Camera-type eye (tissue), 1 donor: ENCODE measurements around the gene CDK16. TPM values are rescaled to one million over a fixed set of nuclear protein-coding genes. Genes with fewer than 3 reads are reported as not detected.

ENCODE experiments used
- total RNA-seq: library from RNA; depleted of rRNA; stranded (reverse); fragments of >200 nt; gene quantifications from one replicate; pipeline ENCODE4 v1.2.3, GENCODE V29; 2014

The CDK16 gene
- 87.1 TPM for total RNA-seq

DNA sequence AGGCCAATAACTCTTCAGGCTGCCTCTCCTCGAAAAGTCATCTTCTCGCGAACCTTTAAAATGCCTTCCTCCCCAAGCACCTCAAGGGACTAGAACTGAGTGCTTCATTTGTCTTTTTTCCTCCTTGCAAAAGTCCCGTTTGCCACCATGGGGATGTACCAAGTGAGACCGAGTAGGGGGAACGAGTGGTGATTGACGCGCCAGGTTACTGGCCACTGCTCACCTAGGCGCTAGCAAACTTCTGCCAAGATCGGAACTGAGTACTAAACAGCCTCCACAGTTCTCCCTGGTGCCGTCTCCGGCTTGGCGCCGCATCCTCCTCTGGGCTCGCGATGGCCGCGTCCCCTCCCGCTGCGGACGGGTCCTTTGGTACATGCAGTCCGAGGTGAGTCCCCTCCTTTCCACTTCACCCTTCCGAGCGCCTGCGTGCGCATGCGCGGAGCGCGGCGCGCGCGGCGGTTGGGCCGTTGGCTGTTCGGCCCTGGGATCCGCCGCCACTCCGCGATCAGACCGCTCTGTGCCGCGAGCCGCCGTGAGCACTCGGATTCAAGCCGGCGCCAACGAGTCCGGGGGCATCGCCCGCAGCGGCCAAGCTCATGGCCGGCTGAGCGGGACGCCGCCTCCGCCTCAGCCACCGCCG is at the start of gene CDK16:
TSS of gene CDK16 (plus strand) at position 402 of the 640 bp plus-strand sequence. CDS start 4,877 bp downstream, outside the sequence.

DNA sequence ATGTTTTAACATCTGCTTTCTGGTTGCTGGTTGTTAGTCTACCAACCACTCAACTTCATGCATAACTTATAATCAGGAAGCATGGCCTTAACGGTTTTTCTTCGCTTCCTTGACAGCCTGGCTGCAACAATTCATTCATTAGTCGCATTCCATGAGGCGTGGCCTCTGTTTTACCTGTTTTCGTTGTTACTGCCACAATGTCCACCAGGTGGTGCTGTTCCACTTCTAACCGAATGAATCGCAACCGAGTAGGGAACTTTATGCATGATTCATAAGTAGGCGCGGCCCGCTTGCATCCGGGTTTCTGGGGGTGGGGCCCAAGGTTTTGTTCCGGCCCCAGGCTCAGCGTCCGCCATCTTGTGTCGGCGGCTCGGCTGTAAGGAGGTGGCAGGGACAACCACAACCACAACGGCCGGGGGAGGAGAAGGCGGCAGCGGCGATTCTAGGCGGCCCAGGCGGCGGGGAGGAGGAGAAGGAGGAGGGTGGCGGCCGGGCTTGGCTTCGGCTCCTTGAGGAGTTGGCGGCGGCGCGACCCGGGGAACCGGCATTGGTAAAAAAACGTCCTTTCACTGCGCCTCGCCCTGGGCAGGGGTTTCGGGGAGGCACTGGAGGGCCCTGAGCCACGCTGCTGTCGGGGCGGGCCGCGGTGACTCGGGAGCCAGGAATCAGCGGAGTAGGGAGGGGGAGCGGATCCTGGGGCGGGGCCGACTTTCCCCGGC is 24.8 kb upstream of the CDK16 start, which contains the start of gene UBA1:
TSS of gene UBA1 (plus strand) at position 355 of the 719 bp plus-strand sequence. CDS start 4,974 bp downstream, outside the sequence.

DNA sequence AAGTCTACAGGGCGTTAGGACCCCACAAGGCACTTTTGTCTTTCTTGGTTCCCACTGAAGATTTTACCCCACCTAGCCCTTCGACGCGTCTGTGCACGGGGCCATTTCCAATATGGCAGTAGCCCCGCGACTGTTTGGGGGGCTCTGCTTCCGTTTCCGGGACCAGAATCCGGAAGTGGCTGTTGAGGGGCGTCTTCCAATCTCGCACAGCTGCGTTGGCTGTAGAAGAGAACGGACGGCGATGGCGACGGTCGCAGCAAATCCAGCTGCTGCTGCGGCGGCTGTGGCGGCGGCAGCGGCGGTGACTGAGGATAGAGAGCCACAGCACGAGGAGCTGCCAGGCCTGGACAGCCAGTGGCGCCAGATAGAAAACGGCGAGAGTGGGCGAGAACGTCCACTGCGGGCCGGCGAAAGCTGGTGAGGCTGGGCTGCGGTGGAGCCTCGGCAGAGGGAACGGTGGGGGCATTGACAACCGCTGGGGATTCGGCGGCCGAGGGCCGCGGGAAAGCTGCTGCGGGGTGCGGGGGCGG is 14.4 kb downstream of the CDK16 start, which contains the start of gene USP11:
TSS of gene USP11 (plus strand) at position 207 of the 530 bp plus-strand sequence. CDS start at position 242, 35 bp downstream.

Other genes starting within 250 kb of the CDK16 start
- 11.4 TPM for gene RGN, start 140.2 kb upstream of the CDK16 start, total RNA-seq
- gene NDUFB11, start 74.0 kb upstream of the CDK16 start, total RNA-seq: 35.3 TPM
- gene RBM10, start 73.5 kb upstream of the CDK16 start, total RNA-seq: 47.9 TPM
- gene UBA1, start 24.9 kb upstream of the CDK16 start, total RNA-seq: 215 TPM
- gene USP11, start 14.3 kb downstream of the CDK16 start, total RNA-seq: 142 TPM
- 2.6 TPM for gene ZNF157, start 151.9 kb downstream of the CDK16 start, total RNA-seq